Naive B cell (primary cell): ENCODE results near the gene EPB42. TPM values are rescaled to one million over a fixed set of nuclear protein-coding genes. Genes with fewer than 3 reads are reported as not detected.

ENCODE experiments used
- ATAC-seq, 2 donors: fragments of 150-1000 bp; cut with Tn5 transposase; 2 replicates each; pipeline ENCODE4 v1.10.0; 2021; ENCODE audit warnings: low read depth in 2 of 2, mild to moderate bottlenecking in 2 of 2, moderate library complexity in 2 of 2
- DNase-seq: peaks from one replicate; pipeline ENCODE4 v3.0.0; 2022
- H3K27ac Mint-ChIP-seq, 6 donors: one replicate each; pipeline ENCODE4 v1.8.0; 2020 to 2022; ENCODE audit warnings: mild to moderate bottlenecking in 6 of 6, mixed read lengths in 6 of 6, moderate library complexity in 5 of 6, inconsistent platforms in 2 of 6
- H3K27me3 Mint-ChIP-seq, 3 donors: one replicate each; pipeline ENCODE4 v1.8.0; 2021 to 2022; ENCODE audit warnings: mixed read lengths in 3 of 3, mild to moderate bottlenecking in 1 of 3
- H3K36me3 Mint-ChIP-seq, 2 donors: one replicate each; pipeline ENCODE4 v1.8.0; 2020 to 2022; ENCODE audit warnings: mixed read lengths in 2 of 2, inconsistent platforms in 1 of 2, mild to moderate bottlenecking in 1 of 2
- H3K4me1 Mint-ChIP-seq, 3 donors: one replicate each; pipeline ENCODE4 v1.8.0; 2020 to 2022; ENCODE audit warnings: mixed read lengths in 3 of 3, inconsistent platforms in 1 of 3, mild to moderate bottlenecking in 1 of 3, moderate library complexity in 1 of 3
- H3K4me3 Mint-ChIP-seq, 8 donors: one replicate each; pipeline ENCODE4 v1.8.0; 2020 to 2022; ENCODE audit warnings: mild to moderate bottlenecking in 8 of 8, mixed read lengths in 8 of 8, moderate library complexity in 8 of 8, inconsistent platforms in 2 of 8
- H3K9me3 Mint-ChIP-seq, 7 donors: one replicate each; pipeline ENCODE4 v1.8.0; 2020 to 2022; ENCODE audit warnings: mixed read lengths in 7 of 7, mild to moderate bottlenecking in 5 of 7, inconsistent platforms in 2 of 7, moderate library complexity in 1 of 7
- polyA plus RNA-seq, 6 donors: library from polyadenylated mRNA; unstranded; fragments of 300-500 nt; fragmentation: Illumina TruSeq; gene quantifications; one replicate each; pipeline ENCODE4 v1.2.3, GENCODE V29; 2021; ENCODE audit warnings: low read depth in 6 of 6

The EPB42 gene
- polyA plus RNA-seq, 6 donors from 2014 or later, result 0.17 TPM; not detected in 5

DNA sequence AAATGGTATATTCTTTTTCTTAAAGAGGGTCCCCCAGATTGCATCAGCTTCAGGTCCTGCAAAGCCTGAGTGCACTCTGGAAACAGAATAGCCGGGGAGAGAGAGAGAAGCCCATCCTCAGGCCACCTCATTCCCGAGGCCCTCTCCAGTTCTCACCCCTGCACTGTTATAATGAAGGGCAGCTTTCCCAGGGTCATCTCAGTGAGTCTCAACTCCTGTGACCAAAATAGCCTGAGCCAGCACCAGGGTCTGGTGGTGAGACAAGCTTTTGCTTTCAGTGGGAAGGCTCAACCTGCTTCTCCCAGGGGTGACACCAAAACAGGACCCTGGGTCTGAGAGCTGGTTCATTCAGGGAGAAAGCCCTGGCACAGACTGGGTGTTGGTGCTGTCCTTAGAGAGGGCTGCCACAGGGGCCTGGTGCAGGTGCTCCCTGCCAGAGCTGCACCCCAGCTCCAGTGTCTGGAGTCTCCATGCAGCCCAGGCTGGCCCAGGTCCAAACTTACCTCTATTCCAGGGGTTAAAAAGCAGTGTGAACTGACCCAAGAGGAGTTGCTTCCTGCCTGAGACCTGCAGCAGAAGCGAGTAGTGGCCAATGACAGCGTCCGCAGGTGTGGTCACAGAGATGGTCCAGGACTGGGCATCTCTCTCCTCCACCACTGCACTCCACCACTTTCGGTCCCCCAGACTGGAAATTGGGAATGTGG lies 6.1 kb downstream of the EPB42 start:
- Mint-ChIP-seq H3K4me3 (no peak overlapping the region), H3K36me3 (no peaks in the 10 kb centered on the region), H3K9me3 (peaks cover 0 to 7% (median 2%) of the 10 kb centered on the region in 7 donors), H3K27ac (no peak overlapping the region), H3K4me1 (no peaks in the 10 kb centered on the region), H3K27me3 (peaks cover 12 to 19% (median 13%) of the 10 kb centered on the region in 3 donors)
- no peak for DNase-seq
- no peak for ATAC-seq

DNA sequence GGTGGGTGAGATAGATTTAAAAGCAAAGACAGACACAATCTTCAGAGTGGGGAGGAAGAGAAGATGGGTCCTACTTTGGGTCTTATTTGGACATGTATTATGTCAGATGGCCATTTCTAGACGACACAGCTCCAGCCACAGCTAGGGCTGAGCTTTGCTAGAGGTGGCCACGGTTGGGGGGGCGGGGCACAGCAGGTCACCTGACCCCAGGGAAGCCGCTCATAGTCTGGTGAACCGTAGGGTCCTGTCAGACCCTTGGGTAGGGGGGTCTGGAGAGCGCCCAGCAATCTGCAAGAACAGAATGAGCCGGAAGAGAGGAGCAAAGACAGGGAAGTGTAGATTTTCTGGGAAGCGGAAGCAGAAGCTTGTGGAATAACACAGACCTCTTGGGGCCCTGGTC lies 6.6 kb downstream of the EPB42 start:
- no peaks in the 10 kb centered on the region for H3K36me3 Mint-ChIP-seq
- no peak overlapping the region for H3K27ac Mint-ChIP-seq
- no peaks in the 10 kb centered on the region for H3K4me1 Mint-ChIP-seq

DNA sequence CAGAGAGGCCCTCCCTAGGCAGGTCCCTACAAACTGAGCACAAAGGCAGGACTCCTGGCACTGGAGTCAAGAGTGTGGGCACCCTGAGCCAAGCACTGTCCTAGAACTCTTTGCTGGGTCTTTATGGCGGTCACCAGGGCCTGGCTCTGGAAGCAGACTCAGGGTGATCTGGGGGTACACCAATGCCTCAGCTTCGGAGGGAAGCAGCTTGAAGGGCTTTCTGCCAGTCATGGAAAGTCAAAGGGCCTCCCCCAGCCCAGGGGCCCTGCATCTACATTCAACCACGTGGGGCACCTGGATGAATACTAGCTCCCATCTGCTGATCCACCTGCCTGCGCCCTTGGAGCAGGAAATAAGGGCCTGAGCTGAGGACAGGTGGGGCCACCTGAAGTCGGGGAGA lies 7.4 kb downstream of the EPB42 start:
- no peaks in the 10 kb centered on the region for H3K36me3 Mint-ChIP-seq
- peaks cover 0 to 7% (median 2%) of the 10 kb centered on the region in 7 donors for H3K9me3 Mint-ChIP-seq
- no peak overlapping the region for H3K27ac Mint-ChIP-seq
- no peak for ATAC-seq
- no peak overlapping the region for H3K4me3 Mint-ChIP-seq
- H3K4me1 Mint-ChIP-seq, result no peaks in the 10 kb centered on the region
- DNase-seq, result no peak
- peaks cover 14 to 26% (median 23%) of the 10 kb centered on the region in 3 donors for H3K27me3 Mint-ChIP-seq

More for the DNA sequence above, 6.6 kb downstream of the EPB42 start:
- ATAC-seq (no peak), DNase-seq (no peak)
- Mint-ChIP-seq H3K9me3 (peaks cover 0 to 7% (median 2%) of the 10 kb centered on the region in 7 donors), H3K4me3 (no peak overlapping the region), H3K27me3 (peaks cover 13 to 25% (median 16%) of the 10 kb centered on the region in 3 donors)

DNA sequence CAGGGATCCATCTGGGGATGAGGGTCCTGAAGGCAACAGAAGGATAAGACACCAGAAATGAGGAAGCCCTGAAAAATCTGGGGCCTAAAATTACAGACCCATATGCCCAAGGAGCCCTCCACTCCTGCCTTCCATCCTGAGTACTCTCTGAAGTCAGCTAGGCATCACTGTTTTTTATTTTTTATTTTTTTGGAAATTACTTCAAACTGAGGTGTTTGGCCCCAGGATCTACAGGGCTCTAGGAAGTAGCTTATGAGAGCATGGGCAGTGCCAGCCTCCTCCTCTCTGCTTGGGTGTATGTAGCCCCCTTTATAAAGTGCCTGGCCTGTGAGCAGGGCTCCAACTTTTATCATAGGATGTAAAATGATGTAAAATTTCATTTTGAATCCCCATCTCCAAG lies 7.9 kb downstream of the EPB42 start:
- Mint-ChIP-seq H3K4me3 (no peak overlapping the region), H3K9me3 (peaks cover 0 to 7% (median 2%) of the 10 kb centered on the region in 7 donors), H3K27me3 (peaks cover 14 to 29% (median 28%) of the 10 kb centered on the region in 3 donors), H3K36me3 (no peaks in the 10 kb centered on the region), H3K4me1 (no peaks in the 10 kb centered on the region), H3K27ac (no peak overlapping the region)
- DNase-seq, result no peak
- no peak for ATAC-seq

DNA sequence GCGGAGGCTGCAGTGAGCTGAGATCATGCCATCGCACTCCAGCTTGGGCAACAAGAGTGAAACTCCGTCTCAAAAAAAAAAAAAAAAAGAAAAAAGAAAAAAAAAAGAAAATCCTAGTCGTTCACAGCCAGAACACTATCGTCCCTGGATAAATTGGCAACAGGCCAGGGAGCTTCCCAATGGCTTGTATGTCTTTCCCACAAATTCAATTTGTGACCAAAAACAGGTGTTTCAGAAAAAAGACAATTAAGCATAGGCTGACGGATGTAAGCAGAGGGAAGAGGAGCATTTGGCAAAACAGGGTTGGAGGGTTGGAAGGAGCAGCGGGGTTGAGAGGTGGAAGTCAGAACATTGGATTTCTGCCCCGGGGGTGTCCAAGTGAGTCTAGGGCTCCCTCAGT lies 8.5 kb downstream of the EPB42 start:
- H3K27ac Mint-ChIP-seq, result peak overlapping the region in 1 of 6 donors; percentile 62
- H3K4me1 Mint-ChIP-seq, result no peaks in the 10 kb centered on the region
- DNase-seq (no peak), ATAC-seq (no peak)
- no peak overlapping the region for H3K4me3 Mint-ChIP-seq
- H3K27me3 Mint-ChIP-seq, result peaks cover 14 to 31% (median 30%) of the 10 kb centered on the region in 3 donors
- H3K36me3 Mint-ChIP-seq, result no peaks in the 10 kb centered on the region
- peaks cover 0 to 6% (median 2%) of the 10 kb centered on the region in 7 donors for H3K9me3 Mint-ChIP-seq

DNA sequence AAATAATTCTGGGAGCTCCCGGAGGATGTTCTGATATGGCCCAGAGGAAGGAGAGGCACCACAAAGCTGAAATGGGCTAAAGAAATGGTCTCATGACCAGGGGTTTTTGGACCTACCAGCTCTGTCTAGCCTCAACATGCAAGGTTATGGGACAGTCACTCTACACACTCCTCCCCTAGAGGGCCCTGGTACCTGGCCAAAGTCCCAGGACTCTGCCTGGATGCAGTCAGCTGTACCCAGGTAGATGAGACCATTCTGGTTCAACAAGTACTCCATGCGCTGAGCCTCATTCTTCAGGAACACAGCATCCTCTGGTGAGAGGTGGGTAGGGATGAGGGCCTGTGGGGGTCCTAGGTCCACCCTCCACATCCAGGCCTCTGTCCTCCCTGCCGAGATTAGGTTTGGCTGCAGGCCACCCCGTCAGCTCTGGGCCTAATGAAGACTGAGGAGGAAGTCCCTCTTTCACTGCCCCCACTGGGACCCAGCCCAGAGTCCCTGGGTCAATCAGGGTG lies 9.5 kb downstream of the EPB42 start:
- H3K27me3 Mint-ChIP-seq, result peaks cover 13 to 31% (median 30%) of the 10 kb centered on the region in 3 donors
- H3K27ac Mint-ChIP-seq, result no peak overlapping the region
- DNase-seq (no peak), ATAC-seq (no peak)
- no peak overlapping the region for H3K4me3 Mint-ChIP-seq
- no peaks in the 10 kb centered on the region for H3K36me3 Mint-ChIP-seq
- H3K4me1 Mint-ChIP-seq, result no peaks in the 10 kb centered on the region
- H3K9me3 Mint-ChIP-seq, result no peaks in the 10 kb centered on the region

DNA sequence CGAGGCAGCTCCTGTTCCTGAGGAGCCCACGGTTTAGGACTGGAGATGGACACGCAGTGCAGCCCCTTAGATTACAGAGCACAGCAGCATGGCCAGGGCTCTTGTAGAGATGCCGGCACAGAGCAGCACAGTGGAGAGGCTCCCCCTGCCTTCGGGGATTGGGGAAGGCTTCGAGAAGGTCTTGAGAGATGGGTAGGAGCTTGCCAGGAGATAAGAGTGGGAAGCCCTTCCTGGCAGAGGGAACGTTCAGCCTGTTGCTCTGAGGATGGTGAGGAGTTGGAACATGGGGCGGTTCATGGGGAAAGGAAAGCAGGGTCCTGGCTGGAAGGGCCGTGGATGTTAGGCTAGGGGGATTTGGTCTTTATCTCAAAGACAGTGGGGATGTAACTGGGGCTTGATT lies 10.0 kb downstream of the EPB42 start:
- Mint-ChIP-seq H3K4me1 (no peaks in the 10 kb centered on the region), H3K36me3 (no peaks in the 10 kb centered on the region), H3K27me3 (peaks cover 8 to 31% (median 30%) of the 10 kb centered on the region in 3 donors), H3K9me3 (no peaks in the 10 kb centered on the region), H3K4me3 (no peak overlapping the region), H3K27ac (peak overlapping the region in 2 of 6 donors; percentile 57 to 76)
- DNase-seq (no peak), ATAC-seq (no peak)

DNA sequence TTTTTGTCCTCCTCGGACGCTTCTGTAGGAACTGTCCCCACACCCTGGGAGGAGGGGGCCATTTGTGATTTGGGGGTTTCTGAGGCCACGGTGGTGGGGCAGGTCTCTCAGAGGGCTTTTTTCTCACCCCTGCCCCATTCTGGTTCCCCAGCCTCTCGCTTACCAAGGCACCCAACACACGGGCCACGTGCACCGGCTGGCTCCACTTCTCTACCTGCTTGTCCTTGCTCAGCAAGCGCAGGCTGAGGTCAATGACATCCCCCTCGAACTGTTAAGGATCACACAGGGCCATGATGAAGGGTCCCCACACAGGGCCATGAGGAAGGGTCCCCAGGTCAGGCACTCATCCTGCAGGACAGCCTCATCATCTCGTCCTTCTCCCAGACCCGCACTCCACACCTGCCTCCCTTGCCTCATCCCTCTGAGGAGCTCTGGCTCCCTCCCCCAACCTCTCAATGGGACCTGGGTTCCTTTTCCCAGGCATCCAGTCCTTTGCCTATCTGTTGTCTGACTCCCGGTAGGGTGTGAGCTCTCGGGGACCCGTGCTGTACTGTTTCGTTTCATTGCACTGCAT lies 10.6 kb downstream of the EPB42 start:
- no peaks in the 10 kb centered on the region for H3K9me3 Mint-ChIP-seq
- no peak overlapping the region for H3K4me3 Mint-ChIP-seq
- H3K27ac Mint-ChIP-seq, result no peak overlapping the region
- no peak for ATAC-seq
- DNase-seq, result no peak
- no peaks in the 10 kb centered on the region for H3K4me1 Mint-ChIP-seq
- H3K27me3 Mint-ChIP-seq, result peaks cover 8 to 31% (median 30%) of the 10 kb centered on the region in 3 donors
- no peaks in the 10 kb centered on the region for H3K36me3 Mint-ChIP-seq

DNA sequence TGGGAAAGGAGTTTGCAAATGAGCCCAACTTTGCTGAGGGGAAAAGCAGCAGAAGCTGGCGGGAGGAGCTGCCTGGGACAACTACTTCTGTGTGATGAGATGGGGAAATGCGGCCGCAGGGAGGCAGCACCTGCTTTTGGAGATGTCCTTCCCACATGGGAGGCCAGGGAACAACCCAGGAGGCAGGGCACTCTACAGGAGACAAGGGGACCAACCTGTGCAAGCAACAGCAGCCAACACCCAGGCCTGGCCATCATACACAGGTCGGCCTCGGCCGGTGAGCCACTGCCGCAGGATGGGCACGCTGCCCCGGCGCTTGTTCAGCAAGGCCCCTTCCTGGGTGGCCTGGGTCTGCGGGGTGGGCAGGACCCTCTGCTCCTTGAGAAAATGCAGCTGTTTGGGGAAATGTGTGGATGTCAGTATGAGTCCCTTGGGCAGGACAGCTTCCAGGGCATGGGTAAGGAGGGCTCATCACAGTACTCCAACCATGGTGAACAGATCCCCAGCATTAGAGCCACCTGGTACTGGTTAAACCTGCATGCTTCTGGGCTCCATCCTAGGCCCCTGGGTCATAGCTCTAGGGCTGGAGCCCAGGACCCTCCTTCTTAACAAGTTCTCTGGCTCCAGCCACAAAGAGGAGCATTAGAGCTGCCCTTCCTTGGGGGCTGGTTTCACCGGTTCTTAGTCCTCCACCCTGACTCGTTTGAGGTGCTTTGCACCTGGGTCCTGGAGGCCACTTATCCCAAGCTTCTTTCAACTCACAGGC lies 11.6 kb downstream of the EPB42 start:
- DNase-seq (no peak), ATAC-seq (no peak)
- Mint-ChIP-seq H3K27me3 (peaks cover 8 to 31% (median 30%) of the 10 kb centered on the region in 3 donors), H3K27ac (no peak overlapping the region), H3K36me3 (no peaks in the 10 kb centered on the region), H3K4me3 (no peak overlapping the region), H3K9me3 (no peaks in the 10 kb centered on the region), H3K4me1 (peaks cover 4 to 7% (median 4%) of the 10 kb centered on the region in 3 donors)

DNA sequence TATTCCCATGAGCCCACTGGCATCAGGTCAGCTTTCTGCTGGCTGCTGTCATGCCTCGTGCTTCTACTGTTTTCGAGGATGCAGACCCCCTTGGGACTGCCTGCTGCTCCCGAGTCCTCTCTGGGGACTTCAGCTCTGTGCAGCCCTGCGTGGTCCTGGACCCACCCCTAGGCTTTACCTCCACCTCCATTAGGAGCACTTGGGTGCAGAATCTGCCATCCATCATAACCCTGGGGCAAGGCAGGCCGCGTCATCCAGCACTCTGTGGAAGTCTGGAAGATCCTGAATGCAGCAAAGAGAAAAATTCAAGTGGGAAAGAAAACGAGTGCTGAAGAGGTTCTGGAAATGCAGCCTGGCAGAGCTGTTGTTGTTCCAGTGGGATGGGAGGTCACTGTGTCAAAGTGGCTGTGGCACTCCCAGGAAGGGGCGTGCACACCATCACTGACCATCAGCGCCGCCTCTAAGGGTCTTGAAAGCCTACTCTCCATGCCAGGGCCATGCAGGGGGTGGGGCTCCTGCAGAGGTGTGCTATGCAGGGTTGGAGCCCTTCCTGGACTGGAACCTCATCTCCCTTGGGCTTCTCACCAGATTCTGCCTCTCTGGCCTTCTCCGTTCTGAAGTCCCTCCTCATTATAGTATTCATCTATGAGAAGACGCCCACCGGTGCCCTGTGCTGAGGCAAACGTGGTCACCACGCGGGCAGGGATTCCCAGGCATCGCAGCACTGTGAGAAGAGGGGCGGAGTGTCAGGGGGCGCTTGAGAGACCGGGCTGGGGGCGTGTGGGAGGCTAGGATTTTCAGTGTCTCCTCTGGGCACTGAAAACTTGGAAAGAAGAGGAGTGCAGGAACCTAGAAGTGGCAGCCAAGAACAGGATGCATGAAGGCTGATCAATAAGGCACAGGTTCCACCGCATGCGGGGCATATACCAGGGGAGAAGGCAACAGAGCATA lies 12.5 kb downstream of the EPB42 start:
- H3K27ac Mint-ChIP-seq, result no peak overlapping the region
- DNase-seq (no peak), ATAC-seq (no peak)
- H3K36me3 Mint-ChIP-seq, result no peaks in the 10 kb centered on the region
- no peaks in the 10 kb centered on the region for H3K9me3 Mint-ChIP-seq
- peaks cover 6 to 10% (median 7%) of the 10 kb centered on the region in 3 donors for H3K4me1 Mint-ChIP-seq
- peaks cover 8 to 31% (median 30%) of the 10 kb centered on the region in 3 donors for H3K27me3 Mint-ChIP-seq
- no peak overlapping the region for H3K4me3 Mint-ChIP-seq

DNA sequence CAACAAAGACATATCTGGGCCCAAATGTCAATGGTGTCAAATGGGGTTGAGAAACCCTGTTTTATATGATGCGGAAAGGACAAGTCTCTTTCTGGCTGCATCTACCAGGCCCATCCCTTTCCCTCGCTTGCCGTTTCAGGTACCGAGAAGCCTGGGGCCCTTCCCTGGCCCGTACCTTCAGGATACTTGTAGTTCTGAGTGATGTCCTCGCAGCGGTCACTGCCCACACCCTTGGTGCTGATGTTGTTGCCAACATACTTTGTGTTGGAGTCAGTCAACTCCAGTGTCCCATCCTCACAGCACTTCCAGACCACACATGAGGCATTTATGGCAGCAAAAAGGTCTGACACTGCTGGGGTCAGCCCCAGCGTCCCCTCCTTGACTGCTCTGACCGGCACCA lies 13.8 kb downstream of the EPB42 start:
- H3K27ac Mint-ChIP-seq, result no peak overlapping the region

DNA sequence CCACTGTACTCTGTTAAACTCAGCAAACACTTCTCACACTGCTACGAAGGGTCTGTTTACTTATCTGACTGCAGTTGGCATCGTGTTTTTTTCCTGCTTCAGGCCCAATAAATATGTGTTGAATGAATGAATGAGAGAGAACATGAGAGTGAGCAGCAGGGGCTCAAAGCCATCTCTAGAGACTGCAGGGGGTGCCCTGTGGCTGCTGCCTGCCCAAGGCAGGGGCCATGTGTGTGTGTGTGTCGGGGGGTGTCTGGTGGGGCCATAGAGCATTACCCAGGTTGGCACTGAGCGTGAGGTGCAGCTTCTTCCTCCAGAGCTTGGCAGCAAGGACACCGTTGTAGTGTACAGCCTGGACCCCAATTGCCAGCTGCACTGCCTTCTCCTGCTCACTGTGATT lies 14.8 kb downstream of the EPB42 start:
- Mint-ChIP-seq H3K27ac (peak overlapping the region in 3 of 6 donors; percentile 9 to 74 (median 33)), H3K4me3 (no peak overlapping the region), H3K27me3 (peaks cover 8 to 30% (median 30%) of the 10 kb centered on the region in 3 donors), H3K4me1 (peaks cover 7 to 13% (median 10%) of the 10 kb centered on the region in 3 donors), H3K9me3 (no peaks in the 10 kb centered on the region), H3K36me3 (no peaks in the 10 kb centered on the region)
- ATAC-seq, result no peak
- no peak for DNase-seq

More for the DNA sequence above, 13.8 kb downstream of the EPB42 start:
- no peak for DNase-seq
- Mint-ChIP-seq H3K9me3 (no peaks in the 10 kb centered on the region), H3K27me3 (peaks cover 8 to 31% (median 30%) of the 10 kb centered on the region in 3 donors), H3K4me1 (peaks cover 7 to 12% (median 10%) of the 10 kb centered on the region in 3 donors), H3K36me3 (no peaks in the 10 kb centered on the region), H3K4me3 (no peak overlapping the region)
- ATAC-seq, result no peak
